Pancreas (tissue), 10 donors: Measurements from ENCODE around the gene ELP4. TPM values are rescaled to one million over a fixed set of nuclear protein-coding genes. Genes with fewer than 3 reads are reported as not detected.

Experiments used
- ATAC-seq, 4 donors: fragments of 200-7000 bp; cut with Tn5 transposase; one replicate each; pipeline versions ENCODE4 v1.8.0 to v1.9.1; 2020; ENCODE audit warnings: mild to moderate bottlenecking in 4 of 4, moderate library complexity in 4 of 4
- DNase-seq, 6 donors: peaks; one replicate each; pipeline ENCODE4 v3.0.0-alpha.2; 2020
- FAIRE-seq: peaks from 2 replicates; lab custom pipeline; 2012; peaks lifted over from hg19 to GRCh38; lab: Jason Lieb, UNC
- H3K27ac ChIP-seq, 4 donors: fragments of 200-600 bp; sonication (generic); 1 replicate in 3 of 4; 2 replicates in 1 of 4; pipeline versions ENCODE4 v1.5.0 to v1.8.0; 2020
- H3K27me3 ChIP-seq, 4 donors: fragments of 200-600 bp; one replicate each; pipeline ENCODE4 v1.8.0; 2021
- H3K36me3 ChIP-seq, 3 donors: fragments of 200-600 bp; sonication (generic) in 1 of 3; one replicate each; pipeline versions ENCODE4 v1.5.0 to v1.8.0; 2020 to 2021
- H3K4me1 ChIP-seq, 3 donors: fragments of 200-600 bp; one replicate each; pipeline ENCODE4 v1.8.0; 2021
- H3K4me3 ChIP-seq, 4 donors: fragments of 200-600 bp; sonication (generic) in 2 of 4; one replicate each; pipeline versions ENCODE4 v1.5.0 to v1.8.0; 2020 to 2021
- H3K9me3 ChIP-seq, 4 donors: fragments of 200-600 bp; one replicate each; pipeline ENCODE4 v1.8.0; 2021
- CTCF ChIP-seq, 4 donors: fragments of 200-600 bp; sonication (generic) in 3 of 4; IDR thresholded peaks; one replicate each; pipeline versions ENCODE4 v1.5.0 to v1.8.0; 2021; ENCODE audit warnings: antibody characterized with exemption in 4 of 4
- WGBS, 2 donors: extraction: QIAGEN DNeasy Blood & Tissue Kit; methylation state at CpG; one replicate each; pipeline ENCODE4 v1.1.7; 2013; 5-methylcytosine and 5-hydroxymethylcytosine counted together
- intact Hi-C, 3 donors: fragments of 100-400 bp; cut with DNase I; formaldehyde crosslinking; loops; one replicate each; pipeline versions ENCODE4 v1.11.1 to v1.14.2; 2022
- polyA plus RNA-seq, 2 donors: library from polyadenylated mRNA; stranded (reverse); fragments of 200-250 nt; gene quantifications; one replicate each; pipeline ENCODE4 v1.2.3, GENCODE V29; 2013
- total RNA-seq, 6 donors: library from RNA; stranded (reverse); fragmentation: NEBNext Ultra II Directional in 4 of 6; extraction: Animal tissue kit (Norgen Biotek cat#: 25700) in 4 of 6; gene quantifications; one replicate each; pipeline versions ENCODE4 v1.2.1 to v1.2.4, GENCODE V29; 2021 to 2023
- donor health status: healthy with polysubstance abuse.
- donor health status: DM: no; HTN: no; CAD: no; lungs with moderate emphysema.
- donor health status: DM: no; HTN: no; CAD: no.
- donor health status: control.
- donor health status: control.
- donor health status: Bipolar disorder and iron deficiency.
- donor health status: DM: yes; HTN: yes; CAD: no.
- donor health status: DM: no; HTN: no; CAD: no.
- donor health status: DM: no; HTN: no; CAD: no.
- donor health status: DM: yes; HTN: yes; CAD: no.

Gene ELP4
- total and polyA plus RNA-seq, 8 donors: 8.7 to 13.2 (median 9.9) TPM

GRCh38 chr11:31818425-31818755 is 308.8 kb downstream of the ELP4 start:
- peaks cover 3 to 75% (median 17%) of the 10 kb centered on the region in 4 donors for H3K27me3 ChIP-seq

GRCh38 chr11:31818874-31819331 is 309.3 kb downstream of the ELP4 start:
- intact Hi-C loops: no loop called here
- H3K36me3 ChIP-seq: no peaks in the 10 kb centered on the region
- ATAC-seq (peak in 1 of 4 donors; percentile 7), FAIRE-seq (no peak), DNase-seq (peak in 2 of 6 donors; percentile 61 to 77)
- no peak for TF ChIP-seq CTCF (IDR thresholded peaks at IDR 0.05)
- H3K4me1 ChIP-seq: peaks cover 11 to 24% (median 16%) of the 10 kb centered on the region in 3 donors
- WGBS, 2 donors: 24 to 25% methylated on average over 26 of the region's 26 CpGs
- H3K4me3 ChIP-seq: no peak overlapping the region
- H3K9me3 ChIP-seq: no peaks in the 10 kb centered on the region
- H3K27ac ChIP-seq: peak overlapping the region in 1 of 4 donors; percentile 2
- peaks cover 2 to 74% (median 16%) of the 10 kb centered on the region in 4 donors for H3K27me3 ChIP-seq

More at GRCh38 chr11:31818425-31818755, 308.8 kb downstream of the ELP4 start:
- Histone ChIP-seq H3K4me3 (no peak overlapping the region), H3K36me3 (no peaks in the 10 kb centered on the region), H3K27ac (peak overlapping the region in 2 of 4 donors; percentile 2 to 17), H3K4me1 (peaks cover 11 to 24% (median 16%) of the 10 kb centered on the region in 3 donors), H3K9me3 (no peaks in the 10 kb centered on the region)
- intact Hi-C loops: no loop called here
- no peak for ATAC-seq
- 22 to 25% methylated on average over 9 of the region's 9 CpGs for WGBS, 2 donors
- no peak for DNase-seq
- no peak for TF ChIP-seq CTCF (IDR thresholded peaks at IDR 0.05)
- no peak for FAIRE-seq

GRCh38 chr11:31819621-31820437 is 310.3 kb downstream of the ELP4 start:
- Histone ChIP-seq H3K36me3 (no peaks in the 10 kb centered on the region), H3K27ac (peak overlapping the region in 1 of 4 donors; percentile 22), H3K4me1 (peaks cover 11 to 24% (median 16%) of the 10 kb centered on the region in 3 donors), H3K4me3 (no peak overlapping the region), H3K27me3 (peaks cover 0 to 77% (median 17%) of the 10 kb centered on the region in 4 donors), H3K9me3 (no peaks in the 10 kb centered on the region)
- peak in 2 of 4 donors; percentile 30 to 32 for ATAC-seq
- intact Hi-C loops: no loop called here
- no peak for TF ChIP-seq CTCF (IDR thresholded peaks at IDR 0.05)
- 19 to 24% methylated on average over 55 of the region's 55 CpGs for WGBS, 2 donors
- no peak for FAIRE-seq
- peak in 1 of 6 donors; percentile 78 for DNase-seq

GRCh38 chr11:31820438-31820818 is 310.9 kb downstream of the ELP4 start:
- no peak for DNase-seq
- Histone ChIP-seq H3K4me3 (no peak overlapping the region), H3K27me3 (peaks cover 0 to 77% (median 17%) of the 10 kb centered on the region in 4 donors), H3K36me3 (no peaks in the 10 kb centered on the region), H3K9me3 (no peaks in the 10 kb centered on the region), H3K4me1 (peaks cover 11 to 24% (median 16%) of the 10 kb centered on the region in 3 donors), H3K27ac (peak overlapping the region in 1 of 4 donors; percentile 22)
- intact Hi-C loops: no loop called here
- WGBS, 2 donors: 13 to 20% methylated on average over 15 of the region's 15 CpGs
- ATAC-seq: peak in 1 of 4 donors; percentile 2
- no peak for FAIRE-seq
- no peak for TF ChIP-seq CTCF (IDR thresholded peaks at IDR 0.05)
